IPS DF 6.9 (cell line): ENCODE measurements around the gene BCL2L1.

ENCODE experiments used
- DNase-seq: peaks from one replicate; pipeline ENCODE4 v3.0.0-alpha.2; 2013; ENCODE audit warnings: low read depth, low spot score
- H3K27ac ChIP-seq: one replicate; pipeline ENCODE4 v1.5.1; 2013; ENCODE audit warnings: low read length, control low read depth
- H3K27me3 ChIP-seq: 2 replicates; pipeline ENCODE4 v1.6.1; 2013; ENCODE audit warnings: mild to moderate bottlenecking, low read length; ENCODE audit not compliant: control insufficient read depth, insufficient read depth
- H3K36me3 ChIP-seq: 2 replicates; pipeline ENCODE4 v1.6.1; 2013; ENCODE audit warnings: low read length; ENCODE audit not compliant: control insufficient read depth, insufficient read depth
- H3K4me1 ChIP-seq: 2 replicates; pipeline ENCODE4 v1.6.1; 2013; ENCODE audit warnings: low read length; ENCODE audit not compliant: control insufficient read depth, insufficient read depth
- H3K4me3 ChIP-seq: 2 replicates; pipeline ENCODE4 v1.5.1; 2013; ENCODE audit warnings: mild to moderate bottlenecking, low read length
- H3K9me3 ChIP-seq: 2 replicates; pipeline ENCODE4 v1.6.1; 2013; ENCODE audit warnings: low read length, inconsistent platforms; ENCODE audit not compliant: control insufficient read depth, insufficient read depth
- WGBS: extraction: QIAGEN DNeasy Blood & Tissue Kit; methylation state at CpG from one replicate; pipeline ENCODE4 v1.1.7; 2013; ENCODE audit warnings: mixed read lengths, missing lambda C conversion rate; ENCODE audit not compliant: insufficient read length, insufficient coverage; 5-methylcytosine and 5-hydroxymethylcytosine counted together

The BCL2L1 gene

GRCh38 chr20:31690124-31690666 lies 32.5 kb downstream of the BCL2L1 start:
- no peak for DNase-seq
- H3K27me3 ChIP-seq, result no peaks in the 10 kb centered on the region
- no peak overlapping the region for H3K4me3 ChIP-seq
- H3K36me3 ChIP-seq, result no peaks in the 10 kb centered on the region
- H3K4me1 ChIP-seq, result peaks cover 3% of the 10 kb centered on the region; the same call in 1 of the 2 replicates
- no peaks in the 10 kb centered on the region for H3K9me3 ChIP-seq
- no peak overlapping the region for H3K27ac ChIP-seq
- WGBS, result no CpG with 5 or more reads among the region's 3 CpGs

GRCh38 chr20:31689141-31689540 lies 33.5 kb downstream of the BCL2L1 start:
- Histone ChIP-seq H3K27ac (no peak overlapping the region), H3K9me3 (no peaks in the 10 kb centered on the region), H3K4me3 (no peak overlapping the region), H3K27me3 (no peaks in the 10 kb centered on the region), H3K4me1 (peaks cover 3% of the 10 kb centered on the region; the same call in 1 of the 2 replicates), H3K36me3 (no peaks in the 10 kb centered on the region)
- no CpG with 5 or more reads among the region's 5 CpGs for WGBS
- DNase-seq, result no peak

- H3K27me3 ChIP-seq, result no peaks in the 10 kb centered on the region
- DNase-seq, result no peak
- no peaks in the 10 kb centered on the region for H3K36me3 ChIP-seq
- no peak overlapping the region for H3K27ac ChIP-seq
- H3K4me1 ChIP-seq, result no peaks in the 10 kb centered on the region
- WGBS, result no CpG with 5 or more reads among the region's 3 CpGs
- no peaks in the 10 kb centered on the region for H3K9me3 ChIP-seq
- H3K4me3 ChIP-seq, result no peak overlapping the region
Measured at GRCh38 chr20:31687777-31688176, 34.9 kb downstream of the BCL2L1 start.

GRCh38 chr20:31685853-31686643 lies 36.6 kb downstream of the BCL2L1 start:
- no peaks in the 10 kb centered on the region for H3K4me1 ChIP-seq
- no peak for DNase-seq
- no CpG with 5 or more reads among the region's 2 CpGs for WGBS
- no peak overlapping the region for H3K27ac ChIP-seq
- no peak overlapping the region for H3K4me3 ChIP-seq
- H3K36me3 ChIP-seq, result no peaks in the 10 kb centered on the region
- H3K27me3 ChIP-seq, result no peaks in the 10 kb centered on the region
- no peaks in the 10 kb centered on the region for H3K9me3 ChIP-seq

GRCh38 chr20:31684153-31685015 lies 38.3 kb downstream of the BCL2L1 start:
- H3K36me3 ChIP-seq, result no peaks in the 10 kb centered on the region
- H3K27ac ChIP-seq, result no peak overlapping the region
- H3K4me3 ChIP-seq, result no peak overlapping the region
- no CpG with 5 or more reads among the region's 11 CpGs for WGBS
- no peaks in the 10 kb centered on the region for H3K27me3 ChIP-seq
- DNase-seq, result no peak
- H3K4me1 ChIP-seq, result no peaks in the 10 kb centered on the region
- H3K9me3 ChIP-seq, result no peaks in the 10 kb centered on the region

GRCh38 chr20:31682927-31683326 lies 39.7 kb downstream of the BCL2L1 start:
- Histone ChIP-seq H3K4me1 (peaks cover 4% of the 10 kb centered on the region; the same call in 1 of the 2 replicates), H3K4me3 (no peak overlapping the region), H3K27ac (no peak overlapping the region), H3K9me3 (no peaks in the 10 kb centered on the region), H3K36me3 (no peaks in the 10 kb centered on the region), H3K27me3 (no peaks in the 10 kb centered on the region; the same call in 1 of the 2 replicates)
- no CpG with 5 or more reads among the region's 2 CpGs for WGBS
- no peak for DNase-seq

GRCh38 chr20:31682352-31682751 lies 40.3 kb downstream of the BCL2L1 start:
- Histone ChIP-seq H3K4me3 (no peak overlapping the region), H3K4me1 (peaks cover 6% of the 10 kb centered on the region; the same call in 1 of the 2 replicates), H3K27ac (no peak overlapping the region), H3K9me3 (no peaks in the 10 kb centered on the region), H3K36me3 (no peaks in the 10 kb centered on the region), H3K27me3 (no peaks in the 10 kb centered on the region; the same call in 1 of the 2 replicates)
- DNase-seq, result no peak
- no CpG with 5 or more reads among the region's 3 CpGs for WGBS

GRCh38 chr20:31681769-31682168 lies 40.9 kb downstream of the BCL2L1 start:
- no peak overlapping the region for H3K27ac ChIP-seq
- no CpG with 5 or more reads among the region's 3 CpGs for WGBS
- no peak for DNase-seq

GRCh38 chr20:31681128-31681727 lies 41.4 kb downstream of the BCL2L1 start:
- Histone ChIP-seq H3K27me3 (no peaks in the 10 kb centered on the region; the same call in 1 of the 2 replicates), H3K9me3 (no peaks in the 10 kb centered on the region), H3K4me1 (peaks cover 6% of the 10 kb centered on the region; the same call in 1 of the 2 replicates), H3K4me3 (no peak overlapping the region), H3K27ac (no peak overlapping the region), H3K36me3 (no peaks in the 10 kb centered on the region)
- no peak for DNase-seq
- no CpG with 5 or more reads among the region's 7 CpGs for WGBS

More at GRCh38 chr20:31681769-31682168, 40.9 kb downstream of the BCL2L1 start:
- peaks cover 6% of the 10 kb centered on the region; the same call in 1 of the 2 replicates for H3K4me1 ChIP-seq
- no peak overlapping the region for H3K4me3 ChIP-seq
- H3K36me3 ChIP-seq, result no peaks in the 10 kb centered on the region
- no peaks in the 10 kb centered on the region; the same call in 1 of the 2 replicates for H3K27me3 ChIP-seq
- H3K9me3 ChIP-seq, result no peaks in the 10 kb centered on the region
